PC-9 (cell line): ENCODE results near the gene PRKRA. TPM values are rescaled to one million over a fixed set of nuclear protein-coding genes. Genes with fewer than 3 reads are reported as not detected.

Source experiments
- BruUV-seq: library from RNA; stranded (reverse); fragments of 400-500 nt; replicated peaks from 2 replicates; lab custom pipeline; 2021; lab: Mats Ljungman, UMichigan
- CTCF ChIA-PET: fragments of 300-600 bp; sonication (Branson Sonifier 250); formaldehyde crosslinking; loops from one replicate; lab custom pipeline; 2022; ENCODE audit warnings: antibody characterized with exemption; lab: Charles Lee
- POLR2A ChIA-PET: fragments of 300-600 bp; sonication (Branson Sonifier 250); formaldehyde crosslinking; loops from one replicate; lab custom pipeline; 2022; ENCODE audit warnings: antibody characterized with exemption; ENCODE audit not compliant: unreplicated experiment; lab: Charles Lee
- DNase-seq, 2 experiments: peaks; one replicate each; pipeline versions ENCODE4 v3.0.0 to v3.0.0-alpha.2; 2015 to 2022; ENCODE audit warnings: mixed read lengths in 1 of 2
- H2AFZ ChIP-seq: fragments of 200-600 bp; sonication (generic); 2 replicates; pipeline ENCODE4 v1.8.1; 2017; ENCODE audit warnings: antibody characterized with exemption
- H3F3A ChIP-seq: fragments of 200-600 bp; sonication (generic); 2 replicates; pipeline ENCODE4 v1.8.1; 2017; ENCODE audit warnings: antibody characterized with exemption, mild to moderate bottlenecking, low read depth; ENCODE audit not compliant: insufficient read depth
- H3K27ac ChIP-seq: fragments of 200-600 bp; sonication (generic); 2 replicates; pipeline ENCODE4 v1.6.1; 2016; ENCODE audit warnings: mixed run types
- H3K27me3 ChIP-seq: fragments of 200-600 bp; sonication (generic); 2 replicates; pipeline ENCODE4 v1.6.1; 2016; ENCODE audit warnings: low read depth, mixed run types; ENCODE audit not compliant: insufficient read depth
- H3K36me3 ChIP-seq: fragments of 200-600 bp; sonication (generic); 2 replicates; pipeline ENCODE4 v1.6.1; 2016; ENCODE audit warnings: low read depth, mixed run types
- H3K4me1 ChIP-seq: fragments of 200-600 bp; sonication (generic); replicated peaks from 2 replicates; pipeline ENCODE4 v1.6.1; 2016; ENCODE audit warnings: mixed run types; ENCODE audit not compliant: insufficient read depth
- H3K4me2 ChIP-seq: fragments of 200-600 bp; sonication (generic); 2 replicates; pipeline ENCODE4 v1.6.1; 2017; ENCODE audit warnings: mixed run types
- H3K4me3 ChIP-seq: fragments of 200-600 bp; sonication (generic); 2 replicates; pipeline ENCODE4 v1.6.1; 2016; ENCODE audit warnings: mixed run types
- H3K79me2 ChIP-seq: fragments of 200-600 bp; sonication (generic); 2 replicates; pipeline ENCODE4 v1.6.1; 2017; ENCODE audit warnings: low read depth, mixed run types
- H3K9me2 ChIP-seq: fragments of 200-600 bp; sonication (generic); 2 replicates; pipeline ENCODE4 v1.8.1; 2017; ENCODE audit warnings: mild to moderate bottlenecking; ENCODE audit not compliant: insufficient read depth
- H3K9me3 ChIP-seq: fragments of 200-600 bp; sonication (generic); 2 replicates; pipeline ENCODE4 v1.8.1; 2016; ENCODE audit warnings: low read depth; ENCODE audit not compliant: insufficient read depth
- H4K20me1 ChIP-seq: fragments of 200-600 bp; sonication (generic); 2 replicates; pipeline ENCODE4 v1.8.1; 2017; ENCODE audit not compliant: insufficient read depth
- CTCF ChIP-seq: fragments of 200-600 bp; sonication (generic); conservative IDR thresholded peaks from 2 replicates; pipeline ENCODE4 v1.6.1; 2017; ENCODE audit warnings: mixed run types, antibody characterized with exemption, mild to moderate bottlenecking, moderate library complexity
- EZH2 ChIP-seq: fragments of 200-600 bp; sonication (generic); IDR thresholded peaks from 2 replicates; pipeline ENCODE4 v1.8.0; 2017; ENCODE audit warnings: antibody characterized with exemption, low read depth
- intact Hi-C: fragments of 100-400 bp; cut with micrococcal nuclease; formaldehyde crosslinking; loops from one replicate; pipeline ENCODE4 v1.10.0; 2022; ENCODE audit not compliant: unreplicated experiment
- total RNA-seq: library from RNA; stranded (reverse); gene quantifications from 2 replicates; pipeline ENCODE4 v1.2.3, GENCODE V29; 2021

PRKRA gene
- total RNA-seq, 1 experiment from 2014 or later, result 93.3 TPM

- no peak overlapping the region for H3K27ac ChIP-seq
- H3K4me2 ChIP-seq, result no peak overlapping the region
- POLR2A ChIA-PET, result no interaction called here
- H3K9me2 ChIP-seq, result no peaks in the 10 kb centered on the region
- H3K36me3 ChIP-seq, result no peaks in the 10 kb centered on the region
- no peaks in the 10 kb centered on the region for H3K9me3 ChIP-seq
- H3K79me2 ChIP-seq, result no peaks in the 10 kb centered on the region
- H3K27me3 ChIP-seq, result no peaks in the 10 kb centered on the region
- H2AFZ ChIP-seq, result no peak overlapping the region
- CTCF ChIA-PET, result no interaction called here
- intact Hi-C loops, result no loop called here
- H3F3A ChIP-seq, result no peaks in the 10 kb centered on the region
- H3K4me3 ChIP-seq, result no peak overlapping the region
- TF ChIP-seq CTCF, result no peak
- TF ChIP-seq EZH2, result no peak
- H3K4me1 ChIP-seq, result no peaks in the 10 kb centered on the region
- no peaks in the 10 kb centered on the region for H4K20me1 ChIP-seq
- no peak for DNase-seq
- no TSS peak for BruUV-seq
Measured at GRCh38 chr2:178422097-178422496, 28.9 kb downstream of the PRKRA start.

- H2AFZ ChIP-seq, result no peak overlapping the region
- no peaks in the 10 kb centered on the region for H3K9me3 ChIP-seq
- no peaks in the 10 kb centered on the region for H3K27me3 ChIP-seq
- ChIA-PET POLR2A (no interaction called here), CTCF (no interaction called here)
- no peaks in the 10 kb centered on the region for H3K36me3 ChIP-seq
- no TSS peak for BruUV-seq
- intact Hi-C loops, result no loop called here
- H3K9me2 ChIP-seq, result no peaks in the 10 kb centered on the region
- no peaks in the 10 kb centered on the region for H3K4me1 ChIP-seq
- no peaks in the 10 kb centered on the region for H3K79me2 ChIP-seq
- no peak for TF ChIP-seq CTCF
- TF ChIP-seq EZH2, result no peak
- no peak overlapping the region for H3K27ac ChIP-seq
- H4K20me1 ChIP-seq, result no peaks in the 10 kb centered on the region
- no peaks in the 10 kb centered on the region for H3F3A ChIP-seq
- H3K4me2 ChIP-seq, result no peak overlapping the region
- no peak overlapping the region for H3K4me3 ChIP-seq
- DNase-seq, result no peak
Measured at GRCh38 chr2:178420463-178420999, 30.4 kb downstream of the PRKRA start.

GRCh38 chr2:178419123-178419522 is 31.9 kb downstream of the PRKRA start:
- H3K4me1 ChIP-seq, result peaks cover 10% of the 10 kb centered on the region
- no peaks in the 10 kb centered on the region for H3K79me2 ChIP-seq
- H3K27me3 ChIP-seq, result no peaks in the 10 kb centered on the region
- TF ChIP-seq EZH2 (no peak), CTCF (peak; percentile 67)
- DNase-seq, result no peak
- POLR2A ChIA-PET, result interaction anchor here (0.6 to 0.7 kb wide), 2 partner anchors 32 to 233 kb away, joined by 3 to 5 read pairs; partner anchors contain the start of genes PJVK and PRKRA
- no peaks in the 10 kb centered on the region for H4K20me1 ChIP-seq
- no TSS peak for BruUV-seq
- intact Hi-C loops, result loop anchor here (2.0 to 10.0 kb wide), 3 partner anchors 512 to 1084 kb away; no protein-coding TSS in a partner anchor
- no peak overlapping the region for H3K27ac ChIP-seq
- H3K9me3 ChIP-seq, result no peaks in the 10 kb centered on the region
- no peak overlapping the region for H2AFZ ChIP-seq
- no peak overlapping the region for H3K4me3 ChIP-seq
- no peaks in the 10 kb centered on the region for H3K9me2 ChIP-seq
- no peaks in the 10 kb centered on the region for H3K36me3 ChIP-seq
- H3F3A ChIP-seq, result peaks cover 4% of the 10 kb centered on the region
- CTCF ChIA-PET, result interaction anchor here (0.6 to 2.1 kb wide), 6 partner anchors 61 to 436 kb away, joined by 3 to 6 read pairs (median 3); partner anchors contain the start of gene PLEKHA3
- no peak overlapping the region for H3K4me2 ChIP-seq
